H1 (cell line): ENCODE results near the gene COG7. TPM values are rescaled to one million over a fixed set of nuclear protein-coding genes. Genes with fewer than 3 reads are reported as not detected.

Source experiments
- CTCF ChIA-PET: fragments of 300-600 bp; sonication (Branson Sonifier 250); formaldehyde crosslinking; loops from one replicate; lab custom pipeline; 2021; ENCODE audit not compliant: partially characterized antibody; lab: Charles Lee
- POLR2A ChIA-PET: fragments of 300-600 bp; sonication (Branson Sonifier 250); formaldehyde crosslinking; loops from one replicate; lab custom pipeline; 2021; ENCODE audit warnings: inconsistent platforms; ENCODE audit not compliant: partially characterized antibody; lab: Charles Lee
- DNase-seq, 2 experiments: peaks; one replicate each; pipeline versions ENCODE4 v3.0.0 to v3.0.0-alpha.2; 2010 to 2022; ENCODE audit warnings: low spot score in 2 of 2, low read depth in 1 of 2, mixed read lengths in 1 of 2
- FAIRE-seq: peaks from 2 replicates; lab custom pipeline; 2011; peaks lifted over from hg19 to GRCh38; lab: Jason Lieb, UNC
- H2AFZ ChIP-seq: 2 replicates; pipeline ENCODE4 v1.8.1; 2012; ENCODE audit warnings: low read length, inconsistent platforms
- H2AK5ac ChIP-seq: 2 replicates; pipeline ENCODE4 v1.6.1; 2013; ENCODE audit warnings: low read depth, low read length
- H2BK120ac ChIP-seq: replicated peaks from 2 replicates; pipeline ENCODE3; 2013; ENCODE audit warnings: low read depth, low read length, inconsistent platforms
- H2BK12ac ChIP-seq: 2 replicates; pipeline ENCODE4 v1.6.1; 2013; ENCODE audit warnings: low read depth, low read length
- H2BK15ac ChIP-seq: 2 replicates; pipeline ENCODE4 v1.6.1; 2013; ENCODE audit warnings: low read length
- H2BK20ac ChIP-seq: 2 replicates; pipeline ENCODE4 v1.6.1; 2013; ENCODE audit warnings: low read length
- H2BK5ac ChIP-seq: 2 replicates; pipeline ENCODE4 v1.6.1; 2013; ENCODE audit warnings: low read depth, low read length
- H3K14ac ChIP-seq: 2 replicates; pipeline ENCODE4 v1.6.1; 2013; ENCODE audit warnings: inconsistent platforms; ENCODE audit not compliant: insufficient read length
- H3K18ac ChIP-seq: 2 replicates; pipeline ENCODE4 v1.6.1; 2013; ENCODE audit warnings: low read length; ENCODE audit errors: extremely low read depth
- H3K23ac ChIP-seq: 2 replicates; pipeline ENCODE4 v1.6.1; 2013; ENCODE audit warnings: inconsistent platforms; ENCODE audit not compliant: insufficient read length
- H3K23me2 ChIP-seq: 2 replicates; pipeline ENCODE4 v1.6.1; 2013; ENCODE audit warnings: low read depth, low read length
- H3K27ac ChIP-seq: 2 replicates; pipeline ENCODE4 v1.6.1; 2011; ENCODE audit warnings: low read depth, low read length, inconsistent platforms
- H3K27me3 ChIP-seq, 4 experiments: replicated peaks in 1 of 4; 1 replicate in 1 of 4; 2 replicates in 3 of 4; pipeline versions ENCODE4 v1.6.1 to v1.8.1; 2011 to 2013; ENCODE audit warnings: low read length in 3 of 4, mild to moderate bottlenecking in 3 of 4, inconsistent platforms in 2 of 4, mixed read lengths in 2 of 4, moderate library complexity in 1 of 4; ENCODE audit not compliant: control insufficient read depth in 3 of 4, insufficient read depth in 3 of 4; ENCODE audit errors: extremely low read depth in 1 of 4
- H3K36me3 ChIP-seq, 4 experiments: 2 replicates each; pipeline versions ENCODE4 v1.6.1 to v1.8.1; 2011 to 2013; ENCODE audit warnings: mild to moderate bottlenecking in 4 of 4, low read length in 3 of 4, moderate library complexity in 2 of 4, control low read depth in 1 of 4, inconsistent platforms in 1 of 4; ENCODE audit not compliant: insufficient read depth in 4 of 4, control insufficient read depth in 2 of 4
- H3K4ac ChIP-seq: replicated peaks from 2 replicates; pipeline ENCODE3; 2013; ENCODE audit warnings: low read length, low read depth, mixed read lengths, inconsistent platforms; ENCODE audit not compliant: insufficient read length
- H3K4me1 ChIP-seq, 4 experiments: replicated peaks in 1 of 4; 1 replicate in 1 of 4; 2 replicates in 3 of 4; pipeline versions ENCODE4 v1.6.1 to v1.8.1; 2011 to 2013; ENCODE audit warnings: low read length in 3 of 4, inconsistent platforms in 2 of 4, mixed read lengths in 1 of 4; ENCODE audit not compliant: insufficient read depth in 4 of 4, control insufficient read depth in 3 of 4
- H3K4me2 ChIP-seq, 2 experiments: 2 replicates each; pipeline versions ENCODE4 v1.6.1 to v1.8.1; 2011 to 2013; ENCODE audit warnings: low read depth in 2 of 2, low read length in 2 of 2, control low read depth in 1 of 2, inconsistent platforms in 1 of 2, mild to moderate bottlenecking in 1 of 2; ENCODE audit not compliant: insufficient read depth in 1 of 2
- H3K4me3 ChIP-seq, 4 experiments: fragments of 200-600, 300-600 bp in 1 of 4; sonication (generic), shearing (Covaris generic), sonication (Bioruptor Twin) in 1 of 4; 2 replicates each; pipeline versions ENCODE4 v1.5.1 to v1.8.1; 2011 to 2016; ENCODE audit warnings: low read length in 4 of 4, low read depth in 3 of 4, control low read depth in 2 of 4, inconsistent platforms in 2 of 4, mild to moderate bottlenecking in 2 of 4, mixed read lengths in 1 of 4, moderate library complexity in 1 of 4; ENCODE audit not compliant: insufficient read depth in 2 of 4; ENCODE audit errors: extremely low read depth in 1 of 4
- H3K56ac ChIP-seq: replicated peaks from 2 replicates; pipeline ENCODE3; 2013; ENCODE audit warnings: low read depth, mild to moderate bottlenecking, mixed read lengths, low read length, inconsistent platforms; ENCODE audit not compliant: insufficient read length
- H3K79me1 ChIP-seq: 2 replicates; pipeline ENCODE4 v1.6.1; 2013; ENCODE audit warnings: low read depth, low read length, control low read depth
- H3K79me2 ChIP-seq, 2 experiments: 2 replicates each; pipeline versions ENCODE4 v1.6.1 to v1.8.1; 2012 to 2013; ENCODE audit warnings: low read length in 2 of 2, mild to moderate bottlenecking in 2 of 2, inconsistent platforms in 1 of 2; ENCODE audit not compliant: insufficient read depth in 2 of 2, control insufficient read depth in 1 of 2
- H3K9ac ChIP-seq, 4 experiments: replicated peaks in 1 of 4; 1 replicate in 1 of 4; 2 replicates in 3 of 4; pipeline versions ENCODE4 v1.6.1 to v1.8.1; 2011 to 2013; ENCODE audit warnings: low read depth in 3 of 4, low read length in 3 of 4, control low read depth in 2 of 4, mild to moderate bottlenecking in 2 of 4, moderate library complexity in 2 of 4, inconsistent platforms in 1 of 4; ENCODE audit errors: extremely low read depth in 1 of 4
- H3K9me3 ChIP-seq, 2 experiments: 2 replicates each; pipeline versions ENCODE4 v1.6.1 to v1.8.1; 2012 to 2013; ENCODE audit warnings: mild to moderate bottlenecking in 2 of 2, moderate library complexity in 2 of 2, control low read depth in 1 of 2, inconsistent platforms in 1 of 2, low read depth in 1 of 2, low read length in 1 of 2, mixed read lengths in 1 of 2; ENCODE audit not compliant: insufficient read depth in 2 of 2
- H4K20me1 ChIP-seq, 2 experiments: replicated peaks in 1 of 2; 2 replicates each; pipeline versions ENCODE3 to v1.8.1; 2011 to 2013; ENCODE audit warnings: inconsistent platforms in 2 of 2, low read length in 2 of 2, mild to moderate bottlenecking in 1 of 2; ENCODE audit not compliant: insufficient read depth in 2 of 2, control insufficient read depth in 1 of 2
- H4K5ac ChIP-seq: 2 replicates; pipeline ENCODE4 v1.6.1; 2013; ENCODE audit warnings: low read length, low read depth, mixed read lengths, inconsistent platforms; ENCODE audit not compliant: insufficient read length
- H4K8ac ChIP-seq: 2 replicates; pipeline ENCODE4 v1.8.0; 2013; ENCODE audit warnings: mild to moderate bottlenecking, moderate library complexity, low read length, inconsistent platforms; ENCODE audit not compliant: insufficient read depth; ENCODE audit errors: extremely low read depth
- H4K91ac ChIP-seq: replicated peaks from 2 replicates; pipeline ENCODE3; 2013; ENCODE audit warnings: low read length, mixed read lengths, inconsistent platforms; ENCODE audit not compliant: insufficient read length
- ATF3 ChIP-seq: IDR thresholded peaks from 2 replicates; pipeline ENCODE4 v1.6.1; 2011; ENCODE audit warnings: low read depth, mild to moderate bottlenecking, low read length; ENCODE audit not compliant: insufficient read depth
- BCL11A ChIP-seq, 2 experiments: IDR thresholded peaks; one replicate each; pipeline ENCODE4 v1.6.1; 2011; ENCODE audit warnings: low read depth in 2 of 2, low read length in 2 of 2, mild to moderate bottlenecking in 2 of 2
- BRCA1 ChIP-seq: IDR thresholded peaks from 2 replicates; pipeline ENCODE4 v1.6.1; 2012; ENCODE audit warnings: low read depth, low read length, improper control_type of control experiment
- CEBPB ChIP-seq: IDR thresholded peaks from 2 replicates; pipeline ENCODE4 v1.6.1; 2012; ENCODE audit warnings: low read depth, low read length
- HDAC6 ChIP-seq: IDR thresholded peaks from one replicate; pipeline ENCODE4 v1.7.1; 2012; ENCODE audit warnings: low read depth, mild to moderate bottlenecking, inconsistent platforms, low read length, moderate library complexity
- MAFK ChIP-seq: IDR thresholded peaks from 2 replicates; pipeline ENCODE4 v1.6.1; 2012; ENCODE audit warnings: low read depth, mild to moderate bottlenecking, improper control_type of control experiment, low read length
- NANOG ChIP-seq: IDR thresholded peaks from 2 replicates; pipeline ENCODE4 v1.6.1; 2011; ENCODE audit warnings: low read length, low read depth, mild to moderate bottlenecking, inconsistent platforms; ENCODE audit not compliant: insufficient read depth, poor library complexity, severe bottlenecking
- RAD21 ChIP-seq, 2 experiments: IDR thresholded peaks in 1 of 2; conservative IDR thresholded peaks in 1 of 2; 2 replicates each; pipeline ENCODE4 v1.6.1; 2011; ENCODE audit warnings: low read depth in 2 of 2, low read length in 2 of 2, improper control_type of control experiment in 1 of 2, inconsistent platforms in 1 of 2, mild to moderate bottlenecking in 1 of 2, moderate library complexity in 1 of 2
- RFX5 ChIP-seq: IDR thresholded peaks from 2 replicates; pipeline ENCODE4 v1.6.1; 2011; ENCODE audit warnings: low read depth, low read length, improper control_type of control experiment, borderline replicate concordance
- RXRA ChIP-seq: IDR thresholded peaks from 2 replicates; pipeline ENCODE4 v1.6.1; 2011; ENCODE audit warnings: low read depth, mild to moderate bottlenecking, low read length, moderate library complexity; ENCODE audit not compliant: insufficient read depth
- SIRT6 ChIP-seq: IDR thresholded peaks from one replicate; pipeline ENCODE4 v1.7.1; 2012; ENCODE audit warnings: low read length, inconsistent platforms
- TBP ChIP-seq: IDR thresholded peaks from 2 replicates; pipeline ENCODE4 v1.6.1; 2011; ENCODE audit warnings: low read depth, low read length, improper control_type of control experiment
- TCF12 ChIP-seq: IDR thresholded peaks from 2 replicates; pipeline ENCODE4 v1.6.1; 2011; ENCODE audit warnings: low read depth, mild to moderate bottlenecking, low read length
- WGBS, 2 experiments: shearing (Covaris generic) in 1 of 2; methylation state at CpG; one replicate each; pipeline versions ENCODE4 v1.1.6 to v1.1.7; 2013 to 2015; ENCODE audit warnings: low lambda C conversion rate in 2 of 2, mixed read lengths in 2 of 2, inconsistent platforms in 1 of 2, low coverage in 1 of 2, missing lambda C conversion rate in 1 of 2; ENCODE audit not compliant: insufficient replicate concordance in 2 of 2, insufficient coverage in 1 of 2, insufficient read length in 1 of 2; ENCODE audit errors: extremely low coverage in 1 of 2, missing lambda C conversion rate in 1 of 2; 5-methylcytosine and 5-hydroxymethylcytosine counted together
- polyA plus RNA-seq, 7 experiments: library from polyadenylated mRNA; depleted of rRNA in 3 of 7; stranded (reverse) in 5 of 7; unstranded in 2 of 7; fragments of >200 nt in 5 of 7; fragments of 200-250 nt in 2 of 7; gene quantifications; 1 replicate in 5 of 7; 2 replicates in 1 of 7; 4 replicates in 1 of 7; pipeline versions ENCODE4 v1.2.1 to v1.2.3, GENCODE V29; 2011 to 2013; ENCODE audit warnings: missing spikeins in 2 of 7, mixed read lengths in 2 of 7
- total RNA-seq: library from RNA; stranded (reverse); fragmentation: NEBNext Ultra II Directional; extraction: Animal tissue kit (Norgen Biotek cat#: 25700); gene quantifications from 2 replicates; pipeline ENCODE4 v1.2.1, GENCODE V29; 2021

COG7 gene
- total and polyA plus RNA-seq, 2 of the 8 experiments (the other 6 are each of a cell fraction or from before 2014, with no cell fraction given), result 17.2 to 40.4 TPM

- no peak overlapping the region for H3K27ac ChIP-seq
- ChIA-PET POLR2A (interaction anchor here (0.9 to 1.1 kb wide), 2 partner anchors 15 to 53 kb away, joined by 3 read pairs; no protein-coding TSS in a partner anchor), CTCF (interaction anchor here (0.5 to 3.8 kb wide), 9 partner anchors 10 to 128 kb away, joined by 3 to 49 read pairs (median 3); partner anchors contain the start of gene SCNN1B)
- H3K56ac ChIP-seq, result no peak overlapping the region
- no peaks in the 10 kb centered on the region for H3K9me3 ChIP-seq
- no peak overlapping the region for H2BK12ac ChIP-seq
- no peak overlapping the region for H3K4me2 ChIP-seq
- no peak overlapping the region for H2BK15ac ChIP-seq
- H3K4me1 ChIP-seq, result peaks cover 0 to 2% (median 0%) of the 10 kb centered on the region in 4 experiments; a peak in 1 of 7 replicates
- no peaks in the 10 kb centered on the region for H4K20me1 ChIP-seq
- no peak overlapping the region for H4K5ac ChIP-seq
- no peaks in the 10 kb centered on the region for H3K23me2 ChIP-seq
- no peak overlapping the region for H3K4ac ChIP-seq
- H2BK5ac ChIP-seq, result no peak overlapping the region
- H2AFZ ChIP-seq, result no peak overlapping the region
- no peaks in the 10 kb centered on the region for H3K79me2 ChIP-seq
- 88% methylated on average over 14 of the region's 14 CpGs; no CpG with 5 or more reads in 1 of the 2 experiments for WGBS, 2 experiments
- no peak overlapping the region for H3K14ac ChIP-seq
- H3K27me3 ChIP-seq, result no peaks in the 10 kb centered on the region
- H3K36me3 ChIP-seq, result no peaks in the 10 kb centered on the region; a peak in 2 of 8 replicates
- H4K8ac ChIP-seq, result no peak overlapping the region
- no peak for DNase-seq
- H3K79me1 ChIP-seq, result no peaks in the 10 kb centered on the region
- no peak overlapping the region for H3K18ac ChIP-seq
- H2BK20ac ChIP-seq, result no peak overlapping the region
- H4K91ac ChIP-seq, result no peak overlapping the region
- no peak overlapping the region for H2AK5ac ChIP-seq
- H3K4me3 ChIP-seq, result no peak overlapping the region
- no peak for FAIRE-seq
- no peak overlapping the region for H2BK120ac ChIP-seq
- no peak overlapping the region for H3K9ac ChIP-seq
- no peak overlapping the region for H3K23ac ChIP-seq
- TF ChIP-seq CEBPB, result no peak
- TF ChIP-seq RAD21 (IDR thresholded peaks at IDR 0.05 in 1 of 2, conservative IDR thresholded peaks at IDR 0.05 in 1 of 2; ENCODE audit: low read depth in 2 of 2, low read length in 2 of 2), result no peak
- no peak for TF ChIP-seq TCF12
- no peak for TF ChIP-seq BCL11A (IDR thresholded peaks at IDR 0.05; ENCODE audit: low read depth in 2 of 2, low read length in 2 of 2)
- no peak for TF ChIP-seq NANOG
- no peak for TF ChIP-seq TBP
- TF ChIP-seq MAFK, result no peak
- no peak for TF ChIP-seq SIRT6
- TF ChIP-seq RFX5, result no peak
- no peak for TF ChIP-seq HDAC6
- TF ChIP-seq ATF3, result no peak
- no peak for TF ChIP-seq BRCA1
- TF ChIP-seq RXRA, result no peak
Measured at GRCh38 chr16:23424292-23424958, 28.6 kb downstream of the COG7 start.
